Activated CD8-positive, alpha-beta memory T cell treated with anti-CD3 and anti-CD28 coated beads for 24 hours (primary cell): ENCODE results near the gene CMBL.
"Not testable (repeated sequence)": the region's sequence is repeated elsewhere in the genome, so short reads cannot be mapped to it uniquely, and the experiment has no call there.

Source experiments
- DNase-seq: peaks from one replicate; pipeline ENCODE4 v3.0.0-alpha.2; 2020

CMBL gene

DNA sequence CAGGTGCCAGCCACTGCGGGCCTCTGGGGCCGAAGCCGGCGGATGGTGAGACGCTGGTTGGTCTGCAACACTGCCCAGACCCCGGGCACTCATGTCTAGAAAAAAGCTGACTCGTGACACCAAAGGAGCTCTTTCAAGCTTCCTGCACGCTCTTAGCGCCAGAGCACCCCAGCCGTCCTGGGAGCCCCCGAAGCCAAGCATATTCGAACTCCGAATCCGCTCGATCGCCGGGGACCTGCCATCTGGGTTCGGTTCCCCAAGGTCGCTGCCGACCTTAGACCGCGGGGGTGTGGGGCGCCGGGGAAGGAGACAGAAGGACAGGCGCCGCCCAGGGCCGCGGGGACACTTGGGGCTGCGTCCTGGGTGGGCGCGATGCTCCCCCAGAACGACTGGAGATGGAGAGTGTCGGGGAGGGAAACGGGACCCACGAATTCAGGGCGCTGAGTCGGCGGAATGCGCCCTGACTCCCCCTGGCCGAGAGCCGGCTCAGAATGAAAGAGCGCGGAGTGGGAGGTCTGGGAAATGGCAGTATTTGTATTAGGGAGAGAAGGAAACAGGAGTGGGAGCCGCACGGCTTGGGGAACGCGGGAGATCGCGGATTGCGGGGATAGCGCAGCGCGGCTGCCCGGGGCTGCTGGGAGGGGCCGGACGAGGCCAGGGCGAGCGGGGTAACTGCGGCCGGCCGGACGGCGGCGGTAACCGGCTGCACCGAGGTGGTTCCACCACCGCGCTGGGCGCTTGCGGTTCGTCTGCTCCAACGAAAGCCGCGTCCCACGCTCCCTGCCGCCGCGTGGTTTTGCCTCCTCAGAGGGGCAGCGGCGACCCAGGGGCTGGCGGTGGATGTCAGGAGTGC lies 25.7 kb upstream of the CMBL start:
- peak; percentile 63 for DNase-seq

DNA sequence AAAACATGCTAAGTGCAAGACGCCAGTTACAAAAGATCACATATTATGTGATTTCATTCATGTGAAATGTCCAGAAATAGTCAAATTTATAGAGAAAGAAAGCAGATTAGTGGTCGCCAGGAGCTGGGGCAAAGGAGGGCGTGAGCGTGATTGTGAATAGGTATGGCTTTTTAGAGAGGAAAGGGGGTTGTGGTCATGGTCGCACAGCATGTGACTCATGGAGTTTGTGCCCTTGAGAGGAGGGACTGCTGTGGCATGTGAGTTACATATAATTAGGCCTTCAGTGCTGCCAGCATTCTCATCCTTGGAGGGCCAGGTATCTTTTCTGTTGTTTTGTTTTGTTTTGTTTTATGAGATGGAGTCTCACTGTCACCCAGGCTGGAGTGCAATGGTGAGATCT lies 24.6 kb upstream of the CMBL start:
- peak; percentile 50 for DNase-seq

DNA sequence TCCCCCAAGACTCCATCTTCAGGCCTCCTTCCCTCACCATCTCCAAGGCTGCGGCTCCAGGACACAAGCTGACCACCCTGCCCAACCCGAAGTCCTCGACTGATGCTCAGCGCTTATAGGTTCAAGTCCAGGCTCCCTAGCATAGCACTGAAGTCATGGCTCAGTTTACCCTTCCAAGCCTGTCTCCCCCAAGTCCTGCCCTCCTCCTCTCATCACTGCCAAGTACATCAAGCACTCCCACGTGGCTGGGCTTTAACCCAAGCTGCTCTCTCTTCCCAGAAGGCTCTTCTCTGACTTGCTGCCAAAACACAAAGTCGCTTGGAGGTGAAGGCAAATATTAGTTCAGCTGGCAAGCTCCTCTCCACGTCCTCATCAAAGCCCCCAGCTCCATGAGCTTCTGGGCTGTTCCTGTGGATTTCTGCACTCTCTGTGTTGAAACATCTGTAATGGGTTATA lies 23.7 kb upstream of the CMBL start:
- DNase-seq = peak; percentile 42

DNA sequence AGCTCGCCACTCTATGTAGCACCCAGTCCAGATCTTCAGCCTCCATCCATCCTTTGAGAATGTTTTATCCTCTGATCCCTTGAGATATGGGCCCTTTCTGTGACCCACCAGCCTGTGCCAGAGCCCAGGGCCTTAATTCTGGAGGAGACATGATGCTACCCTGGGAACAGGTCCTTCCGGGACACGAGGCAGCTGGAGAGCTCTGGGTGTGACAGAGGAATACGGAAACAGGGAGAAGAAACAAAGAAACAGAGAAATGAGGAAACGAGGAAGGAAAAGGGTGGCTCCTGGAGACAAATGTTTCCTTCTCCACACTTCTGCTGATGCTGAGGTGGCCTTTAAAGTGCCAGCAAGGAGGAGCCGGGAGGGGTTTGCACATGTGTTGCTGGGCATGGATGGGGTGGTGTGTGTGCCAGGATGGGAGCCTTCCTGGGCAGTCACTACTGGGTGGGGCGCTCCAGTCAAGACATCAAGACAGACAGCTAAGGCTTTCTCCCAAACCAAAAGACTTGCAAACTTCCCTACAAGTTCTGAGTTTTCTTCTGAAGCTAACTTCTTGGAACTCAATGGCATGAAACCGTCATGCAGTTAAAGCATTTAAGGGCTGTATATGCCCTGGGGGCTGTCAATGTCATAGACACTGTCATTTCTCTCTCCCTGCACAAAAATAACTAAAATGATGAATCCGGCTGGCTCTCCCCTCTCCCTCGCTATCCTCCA lies 23.0 kb upstream of the CMBL start:
- peak; percentile 32 for DNase-seq

DNA sequence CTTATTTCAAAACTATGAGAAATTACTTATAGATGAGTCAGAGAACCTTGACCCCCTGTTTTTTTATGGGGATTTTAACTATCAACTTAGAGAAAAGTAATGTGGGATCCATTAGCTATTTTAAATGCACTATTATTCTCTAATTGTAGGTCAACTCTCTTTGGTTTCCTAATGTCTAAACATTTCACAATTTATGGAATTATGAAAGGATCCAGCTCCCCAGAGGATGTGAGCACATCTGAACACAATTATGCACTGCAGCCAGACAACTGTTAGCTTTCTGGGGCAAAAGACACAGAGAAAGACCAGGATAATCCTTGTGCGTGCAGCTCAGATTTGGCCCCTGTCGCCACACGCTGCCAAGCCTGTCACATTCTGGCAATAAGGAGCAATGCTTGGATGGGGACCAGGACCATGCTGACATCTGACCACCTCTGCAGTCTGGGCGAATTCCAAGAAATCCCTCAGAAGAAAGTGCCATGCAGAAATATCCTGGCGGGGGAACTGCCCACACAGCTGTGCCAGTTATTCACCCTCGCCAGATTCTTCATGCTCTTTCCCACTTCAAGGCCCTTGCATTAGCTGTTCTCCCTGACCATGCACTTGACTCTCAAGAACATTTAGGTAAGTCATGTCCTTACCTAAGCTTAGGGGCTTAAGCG lies 22.2 kb upstream of the CMBL start:
- peak; percentile 13 for DNase-seq

DNA sequence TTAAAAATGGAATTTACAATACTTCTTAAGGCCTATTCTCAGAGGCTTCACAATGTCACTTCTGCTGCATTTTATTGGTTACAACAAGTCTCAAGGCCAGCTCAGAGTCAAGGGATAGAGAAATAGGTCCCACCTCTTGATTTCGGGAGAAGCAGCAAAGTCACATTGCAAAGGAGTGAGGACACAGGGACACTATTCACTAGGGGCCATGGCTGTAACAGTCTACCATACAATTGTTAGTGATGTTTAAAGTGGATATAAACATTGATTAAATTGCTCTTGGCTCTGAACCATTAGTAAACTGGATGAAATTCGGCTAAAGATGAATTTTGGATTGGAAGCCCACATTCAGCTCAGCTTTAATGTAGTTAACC lies 21.7 kb upstream of the CMBL start:
- no peak for DNase-seq

DNA sequence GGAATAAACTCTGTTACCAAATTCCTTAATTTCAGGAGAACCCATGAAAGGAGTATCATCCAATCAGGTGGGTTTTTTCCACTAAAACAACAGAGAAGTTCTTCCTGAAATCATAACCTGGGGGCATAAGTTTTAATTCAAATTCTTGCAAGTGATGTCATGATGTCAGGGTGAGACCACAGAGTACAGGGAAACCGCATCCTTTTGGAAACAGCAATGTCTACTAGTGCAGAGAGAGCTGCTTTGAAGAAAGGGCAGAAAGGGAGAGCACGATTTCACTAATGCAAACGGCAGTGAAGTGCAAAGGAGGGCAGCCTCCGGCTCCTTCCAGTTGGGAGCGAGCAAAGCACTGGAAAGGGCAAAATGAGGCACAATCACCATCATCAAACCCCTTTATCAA lies 20.6 kb upstream of the CMBL start:
- DNase-seq = peak; percentile 19

DNA sequence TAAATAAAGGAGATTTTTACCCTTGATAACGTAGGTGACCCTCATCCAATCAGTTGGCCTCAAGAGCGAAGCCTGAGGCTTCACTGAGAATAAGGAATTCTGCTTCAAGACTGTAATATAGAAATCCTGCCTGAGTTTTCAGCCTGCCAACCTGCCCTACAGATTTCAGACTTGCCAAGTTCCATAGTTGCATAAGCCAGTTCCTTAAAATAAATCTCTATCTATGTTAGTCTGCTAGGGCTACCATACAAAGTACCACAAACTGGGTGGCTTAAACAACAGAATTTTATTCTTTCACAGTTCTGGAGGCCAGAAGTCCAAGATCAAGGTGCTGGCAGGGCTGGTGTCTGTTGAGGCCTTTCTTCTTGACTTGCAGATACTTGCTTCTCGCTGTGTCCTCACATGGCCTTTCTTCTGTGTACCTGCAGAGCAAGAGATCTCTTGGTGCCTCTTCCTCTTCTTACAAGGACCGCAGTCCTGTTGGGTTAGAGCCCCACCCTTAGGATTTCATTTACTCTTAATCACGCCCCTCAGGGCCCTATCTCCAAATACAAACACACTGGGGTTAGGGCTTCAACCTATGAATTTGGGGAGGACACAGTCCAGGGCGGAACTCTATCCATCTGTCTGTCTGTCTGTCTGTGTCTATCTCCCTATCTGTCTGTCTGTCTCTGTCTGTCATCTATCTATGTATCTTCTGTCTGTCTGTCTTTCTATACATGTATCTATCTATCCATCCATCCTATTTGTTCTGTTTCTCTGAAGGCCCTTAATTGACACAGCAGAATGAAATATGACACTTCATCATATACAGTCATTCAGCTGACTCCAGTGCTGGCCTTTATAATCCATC lies 17.0 kb upstream of the CMBL start:
- DNase-seq = peak; percentile 41

DNA sequence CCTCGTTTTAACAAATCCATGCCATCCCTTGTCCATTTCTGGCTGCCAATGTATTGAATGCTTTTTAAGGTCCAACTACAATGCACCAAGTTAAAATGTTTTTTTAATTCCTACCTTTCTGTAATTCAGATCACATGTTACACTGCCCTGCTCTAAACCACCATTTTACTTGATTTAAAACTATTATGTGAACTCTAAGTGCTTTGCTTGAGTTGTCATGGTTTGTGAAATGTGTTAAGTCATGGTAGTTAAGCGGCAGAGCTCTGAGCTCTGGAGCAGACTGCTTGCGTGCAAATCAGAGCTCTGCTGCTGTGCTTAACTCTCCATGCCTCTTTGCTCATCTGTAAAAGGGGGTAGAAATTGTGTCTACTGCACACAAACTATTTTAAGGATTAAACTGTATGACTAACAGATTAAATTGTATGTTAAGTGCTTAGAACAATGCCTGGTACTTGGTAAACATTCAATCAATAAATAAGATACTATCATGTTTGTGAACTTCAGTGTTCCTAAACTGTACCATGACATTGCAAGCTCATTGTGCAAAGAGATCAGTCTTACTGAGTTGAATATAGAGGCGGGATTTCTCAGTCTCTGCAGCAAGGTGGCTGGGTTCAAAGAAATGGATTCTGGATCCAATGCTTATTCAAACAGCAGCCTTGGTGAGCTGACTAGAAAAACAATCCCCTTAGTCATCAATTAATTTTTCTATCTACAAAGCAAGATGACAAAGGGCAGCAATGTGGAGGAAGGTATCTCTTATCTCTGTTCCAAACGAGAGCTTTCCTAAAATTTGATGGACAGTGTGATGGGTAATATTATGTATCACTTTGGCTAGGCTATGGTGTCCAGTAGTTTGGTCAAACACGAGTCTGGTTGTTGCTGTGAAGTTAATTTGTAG lies 16.1 kb upstream of the CMBL start:
- no peak for DNase-seq

DNA sequence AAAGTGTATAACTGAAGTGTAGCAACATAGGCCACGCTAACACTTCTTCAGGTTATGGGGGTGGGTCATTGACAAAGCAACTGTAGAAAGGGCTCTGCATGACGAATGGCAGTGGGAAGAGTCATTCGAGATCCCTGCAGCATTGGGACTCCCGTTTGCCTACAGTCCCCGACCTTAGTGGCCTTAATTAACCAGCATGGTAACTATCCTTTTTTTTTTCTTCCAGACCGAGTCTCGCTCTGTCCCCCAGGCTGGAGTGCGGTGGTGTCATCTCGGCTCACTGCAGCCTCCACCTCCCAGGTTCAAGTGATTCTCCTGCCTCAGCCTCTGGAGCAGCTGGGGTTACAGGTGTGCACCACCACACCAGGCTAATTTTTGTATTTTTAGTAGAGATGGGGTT lies 14.2 kb upstream of the CMBL start:
- no peak for DNase-seq

DNA sequence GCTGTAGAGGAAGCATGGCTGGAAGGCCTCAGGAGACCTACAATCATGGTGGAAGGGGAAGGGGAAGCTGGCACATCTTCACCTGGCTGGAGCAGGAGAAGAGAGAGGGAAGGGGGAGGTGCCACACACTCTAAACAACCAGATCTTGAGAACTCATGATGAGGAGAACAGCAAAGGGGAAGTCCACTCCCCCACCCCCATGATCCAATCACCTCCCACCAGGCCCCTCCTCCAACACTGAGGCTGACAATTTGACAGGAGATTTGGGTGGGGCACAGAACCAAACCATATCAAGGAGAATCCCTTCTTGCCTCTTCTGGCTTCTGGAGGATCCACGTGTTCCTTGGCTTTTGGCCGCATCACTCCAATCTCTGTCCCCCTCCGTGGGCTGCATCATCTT lies 13.1 kb upstream of the CMBL start:
- no peak for DNase-seq

DNA sequence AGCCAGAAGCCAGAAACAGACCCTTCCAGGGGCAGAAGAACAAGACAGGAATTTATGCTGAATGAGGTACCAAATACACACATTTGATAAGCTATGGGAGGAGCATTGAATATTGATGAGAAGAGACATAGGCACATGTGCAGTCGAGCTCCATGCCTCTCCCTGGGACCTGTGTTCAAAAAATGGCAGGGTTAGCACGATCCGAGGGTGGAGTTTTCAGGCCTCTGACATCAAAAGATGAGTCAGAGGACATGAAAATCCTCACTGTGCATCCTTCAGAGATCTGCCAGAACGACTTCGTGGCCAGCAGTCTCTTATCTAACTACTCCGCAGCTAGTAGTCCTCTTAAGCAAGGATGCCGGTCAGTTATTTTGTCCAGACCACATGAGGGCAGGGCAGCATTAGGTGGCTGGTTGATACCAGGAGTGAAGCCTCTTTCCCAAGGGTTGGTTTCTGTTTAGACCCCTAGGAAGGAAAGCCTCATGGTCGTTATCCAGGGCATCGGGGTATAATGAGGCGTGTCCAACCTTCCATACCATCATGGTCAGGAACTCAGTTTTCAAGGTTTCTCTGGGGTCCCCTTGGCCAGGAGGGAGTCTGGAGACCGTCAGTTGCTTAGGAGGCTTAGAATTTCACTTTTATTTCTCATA lies 11.6 kb upstream of the CMBL start:
- DNase-seq = no peak

DNA sequence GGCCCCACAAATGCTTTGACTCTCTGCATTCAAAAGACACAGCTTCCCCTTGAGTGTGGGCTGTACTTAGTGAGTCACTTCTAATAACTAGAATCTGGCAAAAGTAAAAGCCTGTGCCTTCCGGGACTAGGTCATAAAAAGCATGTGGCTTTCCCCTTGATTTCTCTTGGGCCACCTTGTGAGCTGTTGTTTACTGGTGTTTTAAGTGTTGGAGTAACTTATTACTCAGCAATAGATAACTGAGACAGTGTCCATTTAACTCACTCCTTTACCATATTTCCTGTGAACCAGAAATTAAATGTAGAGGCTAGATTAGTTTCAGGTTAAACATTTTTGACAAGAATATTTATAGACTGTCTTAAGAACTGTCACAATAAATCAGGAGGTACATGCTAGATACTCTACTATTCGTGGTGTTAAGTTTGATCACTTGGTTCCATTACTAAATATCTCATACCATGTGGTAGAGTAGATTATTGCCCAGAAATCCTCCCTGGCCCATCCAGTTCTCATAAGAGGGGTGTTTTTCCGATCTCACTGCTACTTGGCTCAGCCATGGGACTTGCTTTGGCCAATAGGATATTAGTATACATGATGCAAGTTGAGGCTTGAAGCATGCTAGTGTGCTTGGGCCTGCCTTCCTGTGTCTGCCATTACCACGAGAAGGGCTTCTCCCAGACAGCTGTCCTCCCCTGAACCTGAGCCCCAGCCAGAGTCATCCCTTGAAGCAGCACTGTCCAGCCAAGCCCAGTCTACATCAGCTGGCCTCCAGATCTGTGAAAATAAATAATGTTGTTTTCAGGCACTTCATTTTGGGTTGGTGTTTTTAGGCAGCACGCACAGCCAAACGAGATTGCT lies 10.4 kb upstream of the CMBL start:
- no peak for DNase-seq

DNA sequence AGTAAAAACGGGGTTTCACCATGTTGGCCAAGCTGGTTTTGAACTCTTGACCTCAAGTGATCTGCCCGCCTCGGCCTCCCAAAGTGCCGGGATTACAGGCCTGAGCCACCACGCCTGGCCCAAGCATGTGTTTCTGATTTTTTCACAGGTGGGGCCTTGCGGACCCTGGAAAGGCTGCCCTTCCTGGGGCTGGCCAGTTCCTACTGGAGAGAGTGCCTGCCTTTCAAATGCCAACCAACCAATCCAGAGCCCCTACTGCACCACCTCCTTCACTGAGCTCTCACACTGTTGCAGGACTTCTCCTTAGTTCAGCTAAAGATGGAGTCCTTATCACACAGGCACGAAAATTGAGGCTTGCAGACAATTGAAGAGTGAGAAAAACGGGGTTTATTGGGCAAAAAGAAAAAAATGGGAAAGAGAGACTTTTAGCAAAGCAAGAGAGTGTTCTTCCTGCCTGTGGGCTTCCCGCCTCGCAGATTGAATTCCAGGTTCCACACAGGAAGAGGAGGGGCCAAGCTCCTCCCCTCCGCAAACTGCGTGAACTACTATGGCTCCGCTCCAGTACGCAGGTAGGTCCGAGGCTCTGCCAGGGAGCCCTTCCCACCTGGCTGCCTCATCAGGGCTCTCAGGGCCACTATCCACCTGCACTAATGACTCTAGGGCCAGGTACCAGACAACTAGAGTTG lies 8.3 kb upstream of the CMBL start:
- DNase-seq = no peak

DNA sequence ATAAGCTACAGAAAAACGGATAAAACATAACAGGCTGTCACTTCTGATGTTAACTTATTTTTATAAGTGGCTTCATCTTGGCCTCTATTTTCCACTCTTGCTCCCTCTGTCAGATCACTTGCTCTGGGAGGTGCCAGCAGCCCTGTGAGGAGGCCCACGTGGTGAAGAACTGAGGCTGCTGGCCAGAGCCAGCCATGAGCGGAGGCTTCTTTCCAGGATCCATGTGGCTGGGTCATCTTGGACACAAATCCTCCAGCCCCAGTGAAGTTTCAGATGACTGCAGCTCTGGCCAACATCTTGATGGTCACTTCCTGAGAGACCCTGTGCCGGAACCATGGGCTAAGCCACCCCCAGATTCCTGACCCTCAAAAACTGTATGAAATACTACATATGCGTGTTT lies 7.5 kb upstream of the CMBL start:
- DNase-seq = no peak

DNA sequence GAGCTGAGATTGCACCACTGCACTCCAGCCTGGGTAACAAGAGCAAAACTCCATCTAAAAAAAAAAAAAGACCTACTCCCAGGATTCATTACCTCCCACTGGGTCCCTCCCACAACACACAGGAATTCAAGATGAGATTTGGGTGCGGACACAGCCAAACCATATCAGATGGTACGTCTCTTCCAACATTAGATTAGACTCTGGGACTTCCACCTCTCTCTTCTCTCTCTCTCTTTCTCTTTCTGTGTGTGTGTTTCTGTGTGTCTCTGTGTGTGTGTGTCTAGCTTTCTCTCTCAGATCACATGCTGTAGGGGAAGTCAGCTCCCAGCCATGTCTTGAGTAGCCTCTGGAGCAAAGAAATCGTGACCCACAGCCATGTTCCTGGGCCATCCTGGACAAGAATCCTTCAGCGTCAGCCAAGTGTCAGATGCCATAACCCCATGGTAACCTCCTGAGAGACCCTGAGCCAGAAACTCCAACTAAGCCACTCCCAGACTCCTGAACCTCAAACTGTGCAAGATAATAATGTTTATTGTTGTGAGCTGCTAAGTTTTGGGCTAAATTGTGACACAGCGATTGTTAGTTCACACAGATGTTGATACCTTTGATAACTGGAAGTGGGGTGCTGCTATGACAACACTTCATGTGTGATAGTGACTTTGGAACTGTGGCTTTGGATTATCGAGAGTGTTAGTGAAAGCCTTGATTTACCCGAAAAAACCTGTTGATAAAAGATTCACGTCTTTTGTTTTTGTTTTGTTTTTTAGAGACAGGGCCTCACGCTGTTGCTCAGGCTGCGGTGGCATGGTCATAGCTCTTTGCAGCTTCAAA lies 4.1 kb upstream of the CMBL start:
- DNase-seq = no peak

DNA sequence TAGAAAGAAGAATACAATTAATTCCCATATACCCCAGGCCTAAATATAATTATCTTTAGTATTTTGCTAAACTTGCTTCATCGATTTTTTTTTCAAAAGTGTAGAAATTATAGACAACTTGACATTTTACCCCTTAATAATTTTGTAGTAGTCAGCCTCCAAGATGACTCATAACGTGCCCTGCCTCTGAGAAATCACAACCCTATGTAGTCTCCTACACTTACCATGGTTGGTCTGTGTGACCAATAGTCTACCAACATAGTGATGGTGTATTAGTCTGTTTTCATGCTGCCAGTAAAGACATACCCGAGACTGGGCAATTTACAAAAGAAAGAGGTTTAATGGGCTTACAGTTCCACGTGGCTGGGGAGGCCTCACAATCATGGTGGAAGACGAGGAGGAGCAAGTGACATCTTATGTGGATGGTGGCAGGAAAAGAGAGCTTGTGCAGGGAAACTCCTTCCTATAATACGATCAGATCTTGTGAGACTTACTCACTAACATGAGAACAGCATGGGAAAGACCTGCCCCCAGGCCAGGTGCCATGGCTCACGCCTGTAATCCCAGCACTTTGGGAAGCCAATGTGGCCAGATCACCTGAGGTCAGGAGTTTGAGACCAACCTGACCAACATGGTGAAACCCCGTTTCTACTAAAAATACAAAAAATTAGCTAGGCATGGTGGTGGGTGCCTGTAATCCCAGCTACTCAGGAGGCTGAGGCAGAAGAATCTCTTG lies 3.3 kb upstream of the CMBL start:
- not testable (repeated sequence) for DNase-seq
